22Rv1 (cell line): ENCODE data around the gene ZNF462.

Experiments used
- H3K27ac ChIP-seq: fragments of 450-650 bp; 2 replicates; pipeline ENCODE4 v1.5.1; 2017
- ZFX ChIP-seq: fragments of 450-650 bp; IDR thresholded peaks from 2 replicates; pipeline ENCODE4 v1.6.1; 2017; ENCODE audit warnings: antibody characterized with exemption, borderline replicate concordance
- TF ChIP-seq, protein P1 (sequence below): fragments of 450-650 bp; IDR thresholded peaks from 2 replicates; pipeline ENCODE4 v1.5.1; 2017; ENCODE audit warnings: mild to moderate bottlenecking

Gene ZNF462

DNA sequence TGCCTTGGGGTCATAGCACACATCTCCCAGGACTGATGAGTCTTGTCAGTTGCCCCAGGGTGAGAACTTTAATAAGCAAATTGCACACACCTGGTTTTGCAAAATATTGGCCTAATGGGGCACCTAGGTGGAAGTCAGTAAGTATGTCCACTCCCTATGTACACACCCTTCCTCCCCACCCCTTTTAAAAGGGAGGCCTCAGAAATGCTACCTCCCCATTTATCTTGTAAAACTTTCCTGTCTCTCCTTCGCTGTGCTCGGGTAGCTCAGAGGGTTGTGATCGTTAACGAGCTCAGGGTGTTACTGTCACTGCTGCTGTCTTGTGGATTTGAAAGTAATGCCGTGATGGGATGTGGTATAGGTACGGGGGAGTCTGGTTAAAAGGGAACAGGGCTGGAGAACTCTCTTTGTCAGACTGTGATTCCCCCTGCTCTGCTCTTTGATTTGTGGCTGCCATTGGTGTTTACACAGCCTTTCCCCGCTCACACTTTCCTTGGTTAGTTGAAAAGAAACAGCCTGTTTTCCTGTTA lies 26.2 kb downstream of the ZNF462 start:
- TF ChIP-seq, protein P1, sequence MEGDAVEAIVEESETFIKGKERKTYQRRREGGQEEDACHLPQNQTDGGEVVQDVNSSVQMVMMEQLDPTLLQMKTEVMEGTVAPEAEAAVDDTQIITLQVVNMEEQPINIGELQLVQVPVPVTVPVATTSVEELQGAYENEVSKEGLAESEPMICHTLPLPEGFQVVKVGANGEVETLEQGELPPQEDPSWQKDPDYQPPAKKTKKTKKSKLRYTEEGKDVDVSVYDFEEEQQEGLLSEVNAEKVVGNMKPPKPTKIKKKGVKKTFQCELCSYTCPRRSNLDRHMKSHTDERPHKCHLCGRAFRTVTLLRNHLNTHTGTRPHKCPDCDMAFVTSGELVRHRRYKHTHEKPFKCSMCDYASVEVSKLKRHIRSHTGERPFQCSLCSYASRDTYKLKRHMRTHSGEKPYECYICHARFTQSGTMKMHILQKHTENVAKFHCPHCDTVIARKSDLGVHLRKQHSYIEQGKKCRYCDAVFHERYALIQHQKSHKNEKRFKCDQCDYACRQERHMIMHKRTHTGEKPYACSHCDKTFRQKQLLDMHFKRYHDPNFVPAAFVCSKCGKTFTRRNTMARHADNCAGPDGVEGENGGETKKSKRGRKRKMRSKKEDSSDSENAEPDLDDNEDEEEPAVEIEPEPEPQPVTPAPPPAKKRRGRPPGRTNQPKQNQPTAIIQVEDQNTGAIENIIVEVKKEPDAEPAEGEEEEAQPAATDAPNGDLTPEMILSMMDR, result no peak
- TF ChIP-seq ZFX, result no peak
- no peak overlapping the region for H3K27ac ChIP-seq

GRCh38 chr9:106890608-106891007 lies 27.6 kb downstream of the ZNF462 start:
- no peak overlapping the region for H3K27ac ChIP-seq

DNA sequence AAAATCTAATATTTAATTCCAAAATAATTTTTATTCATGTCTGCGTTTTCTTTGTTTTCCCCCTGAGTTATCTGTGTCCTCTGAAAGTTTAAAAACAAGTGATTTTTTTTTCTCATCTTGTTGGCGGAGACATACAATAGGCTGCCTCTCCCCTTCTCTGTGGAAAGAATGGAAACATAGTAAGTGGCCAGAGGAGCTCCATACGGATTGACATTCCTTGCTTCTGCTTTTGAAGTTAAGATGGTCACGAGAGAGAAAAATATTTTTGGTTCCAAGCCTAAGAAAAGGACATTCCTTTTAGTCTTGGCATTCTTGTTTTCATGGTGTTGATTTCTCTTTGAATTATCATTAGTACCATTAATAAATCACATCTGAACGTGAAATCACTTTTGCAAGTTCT lies 28.3 kb downstream of the ZNF462 start:
- no peak overlapping the region for H3K27ac ChIP-seq
- TF ChIP-seq, protein P1, result no peak

More at GRCh38 chr9:106890608-106891007, 27.6 kb downstream of the ZNF462 start:
- TF ChIP-seq, protein P1, result no peak
- TF ChIP-seq ZFX, result no peak

DNA sequence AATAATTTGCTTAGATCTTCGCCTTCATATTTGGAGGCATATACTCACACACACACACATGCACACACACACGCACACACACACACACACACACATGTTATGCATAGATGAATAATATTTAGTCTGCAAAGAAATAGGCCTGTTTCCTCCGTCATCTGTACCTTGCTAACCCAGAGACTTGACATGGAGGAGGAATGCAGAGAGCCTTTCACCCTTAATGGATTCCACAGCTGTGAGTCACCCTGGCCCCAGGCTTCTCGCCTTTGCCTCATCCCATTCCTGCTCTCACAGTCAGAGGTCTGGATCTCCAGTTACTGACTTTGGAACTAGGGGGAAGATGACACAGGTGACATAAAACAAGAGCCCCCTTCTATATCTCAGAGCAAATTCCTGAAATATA lies 29.7 kb downstream of the ZNF462 start:
- no peak overlapping the region for H3K27ac ChIP-seq
- TF ChIP-seq, protein P1, result no peak
- no peak for TF ChIP-seq ZFX

GRCh38 chr9:106893088-106893487 lies 30.1 kb downstream of the ZNF462 start:
- no peak for TF ChIP-seq ZFX
- TF ChIP-seq, protein P1, result no peak
- H3K27ac ChIP-seq, result no peak overlapping the region

DNA sequence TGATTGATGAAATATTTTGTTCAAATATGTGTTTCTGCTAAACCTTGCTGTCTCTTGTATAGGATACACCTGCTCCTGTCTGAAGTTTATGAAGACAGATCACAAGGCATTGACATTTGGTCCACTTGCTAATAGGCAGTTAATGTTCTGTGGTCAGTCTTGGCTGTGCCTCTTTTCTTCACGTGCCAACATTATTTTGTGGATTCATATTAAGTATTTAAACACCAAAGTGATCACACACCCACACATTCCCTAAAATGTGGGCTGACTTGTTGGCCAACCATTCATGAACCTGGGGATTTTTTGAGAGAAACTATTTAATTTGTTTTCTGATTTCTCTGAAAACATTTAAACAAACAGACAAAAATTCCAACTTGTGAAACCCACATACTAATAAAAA lies 33.7 kb downstream of the ZNF462 start:
- no peak for TF ChIP-seq ZFX
- TF ChIP-seq, protein P1, result no peak
- no peak overlapping the region for H3K27ac ChIP-seq

DNA sequence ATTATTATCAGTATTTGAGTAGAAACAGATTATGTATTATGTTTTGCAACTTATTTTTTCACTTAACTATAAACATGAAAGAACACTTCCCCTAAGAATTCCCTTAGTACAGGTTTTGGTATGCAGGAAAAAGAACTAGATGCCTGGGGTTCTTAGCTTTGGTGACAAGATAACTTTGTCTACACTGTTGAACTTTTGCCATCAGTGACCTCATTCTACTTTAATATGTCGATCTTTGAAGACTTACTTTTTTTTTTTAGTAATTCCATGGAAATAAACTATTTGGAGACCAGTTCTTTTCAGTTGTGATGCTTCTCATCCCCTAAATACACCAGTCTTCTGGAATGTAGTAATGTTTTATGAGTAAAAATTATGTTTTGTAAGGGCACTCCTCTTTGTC lies 34.3 kb downstream of the ZNF462 start:
- TF ChIP-seq, protein P1, result no peak
- TF ChIP-seq ZFX, result no peak
- no peak overlapping the region for H3K27ac ChIP-seq
